Activated CD4-positive, CD25-positive, alpha-beta regulatory T cell treated with anti-CD3 and anti-CD28 coated beads, Interleukin-2, amount 50 U/mL, for 16 hours (primary cell): Measurements from ENCODE around the gene ROR2.

Source experiments
- DNase-seq: peaks from one replicate; pipeline ENCODE4 v3.0.0-alpha.2; 2020; ENCODE audit warnings: low read depth, low spot score

The ROR2 gene

GRCh38 chr9:91818647-91819403 is 131.2 kb downstream of the ROR2 start:
- no peak for DNase-seq

DNA sequence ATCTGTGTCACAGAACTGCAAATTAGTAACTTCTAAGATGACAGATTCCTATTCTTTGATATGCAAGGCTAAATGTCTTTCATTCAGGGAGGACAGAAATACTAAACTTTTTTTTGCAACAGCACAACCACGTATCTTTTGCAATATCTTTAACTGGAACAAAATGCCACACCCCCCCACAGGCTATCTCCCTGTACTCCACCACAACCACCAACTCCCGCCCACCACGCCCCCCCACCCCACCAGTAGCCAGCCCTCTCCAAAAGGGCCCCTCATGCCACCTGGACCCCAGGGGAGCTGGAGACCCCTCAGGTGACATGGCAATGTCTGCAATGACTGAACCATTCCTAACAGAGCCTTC is 131.8 kb downstream of the ROR2 start:
- no peak for DNase-seq

- DNase-seq = no peak
These were observed 132.4 kb downstream of the ROR2 start for GRCh38 chr9:91817493-91818224.

DNA sequence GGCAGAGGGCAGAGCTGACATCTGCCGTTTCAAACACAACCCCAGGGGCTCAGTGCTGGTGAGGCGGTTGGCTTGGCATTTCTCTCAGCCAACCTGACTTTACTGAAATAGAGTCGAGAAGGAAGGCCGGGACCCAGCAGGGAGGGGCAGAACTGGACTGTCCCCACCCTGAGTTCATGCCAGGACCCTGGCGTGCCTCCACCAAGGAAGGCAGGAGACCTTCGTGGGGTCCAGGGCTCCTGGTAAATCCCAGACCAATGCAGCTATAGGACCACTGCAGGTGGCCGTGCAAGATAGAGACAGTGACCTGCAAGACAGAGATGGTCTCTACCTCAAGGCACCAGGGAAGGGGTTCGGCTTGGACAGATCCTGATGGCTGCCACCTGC is 132.9 kb downstream of the ROR2 start:
- DNase-seq = no peak

GRCh38 chr9:91816356-91816755 is 133.7 kb downstream of the ROR2 start:
- DNase-seq = no peak

DNA sequence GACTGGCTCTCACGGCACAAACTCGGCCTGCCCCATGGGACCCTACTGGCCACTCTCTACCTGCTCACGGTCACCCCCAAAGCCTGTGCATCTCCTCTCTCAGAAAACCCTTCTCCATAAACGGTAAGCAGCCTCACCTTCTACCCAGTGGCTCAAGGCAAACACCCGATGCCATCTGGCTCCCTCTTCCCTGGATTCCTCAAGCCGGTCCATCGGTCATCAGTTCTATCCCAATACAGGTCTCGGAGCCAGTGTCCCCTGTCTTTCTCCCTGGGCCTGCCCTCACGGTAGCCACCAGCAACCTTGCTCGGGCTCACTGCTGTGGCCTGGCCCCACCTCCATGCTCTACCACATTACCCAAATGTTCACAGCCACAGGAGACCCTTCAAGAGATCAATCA is 134.1 kb downstream of the ROR2 start:
- DNase-seq = no peak

- no peak for DNase-seq
These were observed 135.3 kb downstream of the ROR2 start for GRCh38 chr9:91814753-91815152.

DNA sequence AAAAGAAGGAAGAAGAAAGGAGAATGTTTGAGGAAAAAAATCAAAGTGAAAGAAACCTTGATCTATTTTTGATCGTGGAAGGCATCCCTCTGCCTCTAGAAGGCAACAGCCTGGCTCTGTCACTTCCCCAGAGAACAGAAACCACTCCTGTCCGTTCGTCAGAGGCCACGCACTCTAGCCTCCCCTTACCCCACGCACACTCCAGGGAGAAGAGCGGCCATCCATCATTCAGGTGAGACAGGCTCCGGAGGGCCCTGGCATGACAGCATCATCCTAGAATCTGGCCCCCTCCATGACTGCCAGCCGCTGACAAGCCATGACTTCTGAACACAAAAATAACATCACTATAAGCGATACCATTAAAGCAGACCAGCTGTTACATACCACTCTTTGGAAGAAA is 135.8 kb downstream of the ROR2 start:
- no peak for DNase-seq

DNA sequence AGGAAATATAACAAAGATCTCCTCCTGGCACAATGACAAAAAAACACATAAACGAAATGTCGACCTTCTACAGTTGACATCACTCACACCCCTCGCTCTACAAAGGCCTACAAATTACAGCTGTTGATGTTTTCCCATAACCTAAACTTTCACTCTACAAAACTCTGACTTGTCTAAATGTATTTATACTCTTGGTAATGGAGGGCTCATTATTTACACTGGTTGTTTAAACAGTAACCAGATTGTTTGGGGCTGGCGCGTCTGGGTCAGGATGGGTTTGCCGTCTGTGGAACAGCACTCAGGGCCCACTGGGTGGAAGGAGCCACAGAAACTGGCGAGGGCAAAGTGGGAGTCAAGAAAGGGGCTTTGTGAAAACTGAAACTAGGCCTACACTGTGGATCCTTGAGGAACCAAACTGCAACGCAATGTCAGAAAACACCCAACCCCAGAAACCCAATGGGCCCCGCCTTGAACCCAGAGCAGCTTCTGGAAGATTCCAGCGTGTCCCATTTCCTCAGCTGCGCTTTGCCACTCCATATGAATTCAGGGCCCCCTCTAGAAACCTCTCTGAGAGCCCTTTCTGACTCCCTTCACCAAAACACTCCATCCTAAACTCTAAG is 136.7 kb downstream of the ROR2 start:
- no peak for DNase-seq

DNA sequence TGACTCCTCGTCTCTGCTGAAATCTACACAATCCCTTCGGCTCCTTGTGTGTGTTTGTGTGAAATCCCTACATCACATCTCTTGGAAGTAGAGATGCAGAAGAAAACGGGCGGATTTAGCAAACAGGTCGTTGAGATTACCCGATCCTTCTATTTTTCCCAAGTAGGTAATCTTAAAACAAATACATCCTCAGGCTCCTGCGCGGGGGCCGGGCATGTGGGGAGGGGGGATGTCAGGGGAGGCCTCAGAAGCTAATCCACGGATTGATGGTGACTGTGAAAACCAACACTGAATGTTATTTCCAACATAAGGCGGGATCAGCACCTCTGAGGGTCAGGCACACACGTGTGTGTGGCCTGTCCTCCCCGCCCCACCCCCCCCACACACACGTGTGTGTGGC is 137.8 kb downstream of the ROR2 start:
- DNase-seq = no peak

- DNase-seq = no peak
These were observed 138.8 kb downstream of the ROR2 start for GRCh38 chr9:91811024-91811909.

DNA sequence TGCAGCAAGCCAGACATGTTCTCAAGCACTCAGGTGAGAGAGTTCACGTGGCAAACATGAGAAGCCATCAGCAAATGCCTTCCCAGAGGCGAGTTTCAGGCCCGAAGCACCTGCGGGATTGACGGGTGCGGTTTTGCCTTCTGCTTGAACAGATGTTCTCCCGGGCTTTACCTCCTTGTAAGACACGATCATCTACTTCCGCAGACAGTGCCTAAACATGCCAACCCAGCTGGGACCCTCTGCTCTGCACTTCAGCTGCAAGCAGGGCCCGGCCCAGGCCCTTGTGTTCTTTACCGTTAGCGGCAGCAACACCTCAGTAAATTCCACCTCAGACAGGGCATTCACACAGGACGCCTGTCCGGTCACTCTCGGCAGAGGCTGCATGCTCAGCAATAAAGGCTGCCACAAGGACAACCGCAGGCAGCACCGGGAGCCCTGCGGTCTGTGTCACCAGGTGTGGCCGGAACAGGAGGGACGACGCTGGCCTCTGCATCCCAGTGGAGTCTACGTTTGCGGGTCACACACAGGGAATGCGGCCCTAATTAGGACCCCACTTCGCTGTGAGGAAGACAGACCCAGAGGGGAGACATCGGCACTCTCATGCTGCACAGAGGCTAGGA is 139.6 kb downstream of the ROR2 start:
- DNase-seq = no peak

- DNase-seq = no peak
These were observed 140.3 kb downstream of the ROR2 start for GRCh38 chr9:91809581-91810285.

GRCh38 chr9:91807643-91808246 is 142.3 kb downstream of the ROR2 start:
- DNase-seq = no peak

DNA sequence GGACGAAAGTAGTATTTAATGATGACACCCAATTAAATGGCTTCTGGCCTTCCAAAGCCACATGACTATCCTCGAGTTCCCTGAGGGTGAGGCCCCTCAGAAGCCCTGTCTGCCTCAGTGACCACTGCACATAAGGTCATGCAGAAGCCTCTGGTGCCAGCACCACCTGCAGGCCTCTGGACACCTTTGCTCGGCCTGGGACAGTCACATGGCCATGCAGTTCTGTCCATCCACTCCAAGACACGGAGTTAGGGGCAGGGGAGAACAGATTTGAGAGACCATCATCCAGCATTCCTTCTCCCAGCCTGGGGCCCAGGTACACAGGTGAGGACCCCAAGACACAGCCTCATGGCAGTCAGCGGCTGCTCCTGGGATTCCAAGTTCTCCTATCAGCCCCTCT is 145.0 kb downstream of the ROR2 start:
- no peak for DNase-seq

DNA sequence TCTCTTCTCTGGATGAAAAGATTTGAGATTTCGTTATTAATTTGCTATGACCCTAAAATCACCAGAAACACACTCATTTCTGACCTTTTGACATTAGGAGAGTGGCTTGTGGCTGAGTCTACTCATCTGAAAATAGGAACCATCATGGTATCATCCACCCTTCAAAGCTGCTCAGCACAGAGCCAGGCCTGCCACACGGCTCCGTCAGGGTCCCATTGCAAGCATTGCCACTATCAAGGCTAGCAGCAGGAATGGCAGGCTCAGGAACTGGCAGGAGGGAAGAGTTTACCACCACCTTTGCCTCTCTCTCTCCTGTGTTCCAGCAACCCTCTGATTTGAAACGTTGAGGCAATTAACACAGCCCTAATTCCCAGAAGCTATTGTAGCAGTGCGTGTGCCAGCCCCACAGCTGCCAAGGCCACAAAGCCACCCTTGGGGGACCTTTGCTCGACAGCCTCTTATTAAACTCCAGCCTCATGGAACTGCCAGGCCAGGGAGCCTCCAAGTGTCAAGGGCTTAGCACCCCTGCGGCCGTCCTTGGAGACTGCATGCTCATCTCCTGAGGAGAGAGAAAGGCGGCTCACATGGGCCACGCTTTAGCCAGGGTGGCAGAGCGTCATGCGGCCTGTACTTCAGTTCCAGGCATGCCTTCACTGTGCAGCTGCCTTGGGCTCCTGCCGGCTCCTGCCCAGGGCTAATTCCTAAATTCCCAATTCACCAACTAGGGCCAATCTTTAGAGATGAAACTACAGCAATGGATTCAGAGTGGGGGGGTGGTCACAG is 145.9 kb downstream of the ROR2 start:
- no peak for DNase-seq

DNA sequence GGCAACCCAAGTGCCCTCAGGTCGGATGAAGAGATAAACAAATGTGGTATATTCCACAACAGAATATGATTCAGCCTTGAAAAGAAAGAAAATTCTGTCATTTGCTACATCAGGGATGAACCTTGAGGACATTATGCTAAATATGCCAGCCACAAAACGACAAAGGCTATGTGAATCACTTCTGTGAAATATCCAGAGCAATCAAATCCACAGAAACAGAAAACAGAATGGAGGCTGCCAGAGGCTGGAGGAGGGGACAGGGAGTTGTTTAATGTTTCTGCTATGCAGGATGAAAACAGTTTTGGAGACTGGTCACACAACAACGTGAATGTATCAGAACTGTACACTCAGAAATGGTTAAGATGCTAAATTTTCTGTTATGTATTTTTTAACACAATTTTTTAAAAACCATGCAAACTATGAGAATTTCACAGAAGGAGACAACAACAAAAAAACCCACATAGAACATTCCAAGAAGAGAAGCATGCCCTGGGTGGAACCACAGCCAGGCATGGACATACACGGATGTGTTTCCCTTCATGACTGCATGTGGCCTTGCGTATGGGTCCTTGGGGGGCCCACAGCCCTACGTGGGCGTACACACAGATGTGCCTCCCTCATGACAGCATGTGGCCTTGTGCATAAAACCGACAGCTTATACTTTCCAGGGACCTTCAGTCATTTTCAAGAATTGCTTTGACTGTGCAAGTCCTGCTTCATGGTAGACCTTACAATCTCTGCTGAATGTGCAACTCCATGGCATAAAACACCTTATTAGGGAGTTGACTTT is 146.7 kb downstream of the ROR2 start:
- no peak for DNase-seq

- DNase-seq = no peak
These were observed 147.6 kb downstream of the ROR2 start for GRCh38 chr9:91802391-91802790.

- no peak for DNase-seq
These were observed 149.5 kb downstream of the ROR2 start for GRCh38 chr9:91800473-91801030.
